Hypothalamus (tissue), 51 donors: ENCODE measurements around the gene TMOD1.

Experiments
- DNase-seq, 51 donors: peaks; one replicate each; lab custom pipeline; 2025; lab: John Stamatoyannopoulos, UW

The TMOD1 gene

GRCh38 chr9:97627624-97628023 is 126.2 kb downstream of the TMOD1 start:
- no peak for DNase-seq

DNA sequence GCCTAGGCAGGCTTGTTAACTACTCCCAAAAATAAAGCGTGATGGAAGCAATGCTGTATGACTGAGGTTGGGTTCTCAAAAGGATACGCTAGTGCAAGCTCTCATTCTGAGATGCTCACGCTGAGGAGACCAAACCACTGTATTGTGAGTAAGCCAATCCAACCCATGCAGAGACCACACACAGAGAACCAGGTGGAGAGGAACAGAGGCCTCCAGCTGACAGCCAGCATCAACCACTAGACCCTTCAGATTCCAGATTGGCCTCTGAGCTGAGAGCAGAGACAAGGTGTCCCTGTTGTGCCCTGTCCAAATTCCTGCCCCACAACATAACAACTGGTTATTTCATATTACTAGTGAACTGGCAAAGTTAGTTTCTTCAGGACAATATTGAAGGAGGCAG is 127.2 kb downstream of the TMOD1 start:
- DNase-seq: no peak

GRCh38 chr9:97629156-97629555 is 127.7 kb downstream of the TMOD1 start:
- no peak for DNase-seq

- DNase-seq: no peak
Observed at GRCh38 chr9:97630591-97630990, 129.1 kb downstream of the TMOD1 start.

- DNase-seq: peak in 13 of 51 donors; percentile 7 to 48 (median 23)
Observed at GRCh38 chr9:97632248-97632984, 130.9 kb downstream of the TMOD1 start.

- DNase-seq: peak; percentile 89 to 100 (median 97)
Observed at GRCh38 chr9:97632985-97633858, 131.8 kb downstream of the TMOD1 start, which contains the start of the genes NCBP1 and TSTD2. TSS of gene NCBP1 (plus strand) at chr9:97633821. CDS start at chr9:97633882, 61 bp downstream. TSS of gene TSTD2 (minus strand) at chr9:97633368. CDS start at chr9:97627562, 5,806 bp downstream.

DNA sequence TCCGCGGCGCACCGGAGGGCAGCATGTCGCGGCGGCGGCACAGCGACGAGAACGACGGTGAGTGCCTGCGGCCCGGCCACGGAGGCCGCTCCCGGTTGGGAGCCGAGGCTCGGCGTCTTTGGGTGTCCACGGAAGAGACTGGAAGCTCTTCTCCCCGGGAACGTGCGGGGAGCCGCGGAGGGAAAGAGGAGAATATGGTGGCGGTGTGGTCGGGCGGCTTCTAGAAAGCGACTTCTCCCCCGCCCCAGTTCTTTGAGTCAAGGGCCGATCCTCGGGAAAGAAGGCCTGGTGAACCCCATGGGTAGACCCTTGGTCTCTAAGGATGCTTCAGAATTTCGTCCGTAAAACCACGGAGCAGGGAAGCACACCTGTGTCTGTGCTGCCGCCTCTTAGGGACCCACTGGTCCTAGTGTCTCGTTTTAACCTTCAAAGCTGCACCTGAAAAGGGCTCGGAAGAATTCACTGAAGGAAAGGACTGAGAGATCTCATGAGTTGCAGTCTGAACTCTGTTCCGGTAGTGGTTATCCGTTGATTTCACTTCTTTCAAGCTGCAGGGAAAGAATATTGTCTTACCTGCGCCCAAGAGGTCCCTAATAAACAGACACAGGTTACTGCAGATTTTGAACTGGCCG is 132.5 kb downstream of the TMOD1 start:
- peak in 1 of 51 donors; percentile 47 for DNase-seq

DNA sequence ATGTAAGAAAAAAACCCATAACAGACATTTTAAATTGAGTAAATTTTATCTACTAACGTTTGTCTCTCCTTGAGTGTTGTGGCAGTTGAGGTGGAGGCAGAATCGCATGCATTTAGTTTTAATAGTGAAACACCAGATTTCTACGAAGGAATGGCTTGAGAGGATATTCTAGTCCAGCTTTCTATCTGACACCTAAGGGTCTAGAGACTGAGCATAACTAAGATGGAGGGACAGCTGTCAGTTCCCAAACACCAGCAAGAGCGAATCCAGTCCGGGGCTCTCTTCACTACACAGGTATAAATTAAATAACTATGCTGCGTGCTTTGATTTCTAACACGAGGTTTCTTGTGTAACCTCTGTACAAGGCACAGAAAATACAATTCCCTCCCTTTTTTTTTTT is 133.6 kb downstream of the TMOD1 start:
- no peak for DNase-seq

DNA sequence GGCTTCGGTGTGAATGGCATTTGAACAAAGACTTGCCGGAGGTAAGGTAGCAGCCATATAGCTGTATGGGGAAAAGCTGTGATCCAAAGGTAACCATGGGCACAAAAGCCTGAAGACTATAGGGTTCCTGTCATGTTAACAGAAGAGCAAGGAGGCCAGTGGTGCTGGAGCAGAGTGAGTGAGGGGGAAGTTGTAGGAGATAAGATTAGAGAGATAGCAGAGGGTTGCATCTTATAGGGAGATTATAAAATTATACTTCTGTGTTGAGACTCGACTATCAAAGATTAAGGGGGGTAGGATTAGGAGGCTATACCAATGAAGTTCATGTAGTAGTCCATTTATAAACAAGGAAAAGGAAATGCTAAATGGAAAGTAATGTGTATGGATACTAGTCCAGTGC is 135.4 kb downstream of the TMOD1 start:
- DNase-seq: no peak

- no peak for DNase-seq
Observed at GRCh38 chr9:97638666-97639065, 137.2 kb downstream of the TMOD1 start.

DNA sequence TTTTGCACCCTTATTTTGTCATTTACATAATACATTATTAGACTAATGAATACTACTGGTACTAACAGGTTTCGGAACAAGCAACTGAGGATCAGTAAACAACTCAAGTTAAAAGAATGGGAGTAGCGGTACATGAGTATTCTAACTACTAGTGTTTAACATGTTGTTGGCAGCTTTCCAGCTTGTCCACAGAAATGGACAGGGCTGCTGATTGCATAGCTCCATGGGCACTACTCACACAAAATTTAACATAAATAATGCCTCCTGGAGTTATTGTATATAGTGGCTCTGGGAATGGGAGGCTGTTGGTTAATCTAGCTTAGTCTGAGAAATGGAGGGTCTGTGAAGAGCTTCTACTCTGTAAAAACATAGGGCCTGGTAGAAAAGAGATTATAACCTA is 138.9 kb downstream of the TMOD1 start:
- DNase-seq: no peak

DNA sequence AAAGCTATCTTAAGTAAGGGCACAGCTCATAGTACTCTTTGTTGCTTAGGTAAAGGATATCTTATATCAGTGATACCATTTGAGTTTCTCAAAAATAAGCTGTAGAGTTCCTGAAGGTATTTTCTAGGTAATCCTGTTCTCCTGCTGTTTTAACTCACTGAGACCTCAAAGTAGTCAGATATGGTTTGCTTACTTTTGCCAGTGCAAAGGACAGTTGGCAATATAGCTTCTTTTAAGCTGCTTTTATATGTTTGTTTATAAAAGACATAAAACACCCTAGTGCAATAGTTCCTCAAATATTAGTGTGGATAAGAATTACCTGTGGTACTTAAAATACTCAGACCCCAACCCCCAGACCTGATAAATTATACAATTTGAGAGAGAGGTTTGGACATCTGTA is 144.3 kb downstream of the TMOD1 start:
- no peak for DNase-seq

- DNase-seq: no peak
Observed at GRCh38 chr9:97647996-97648395, 146.5 kb downstream of the TMOD1 start.
